ENCODE results near the gene PRKACB.
A peak's percentile ranks its signal among the peaks of the same experiment; 100 is the strongest.

PRKACB gene

GRCh38 chr1:84170171-84170570, 26.1 kb downstream of the PRKACB start:
- Histone ChIP-seq H3K79me2 (ENCODE audit: control insufficient read depth, insufficient read depth, low read length, unreplicated experiment) (no peaks in the 10 kb centered on the region), H3K36me3 (ENCODE audit: insufficient read depth, low read length) (no peaks in the 10 kb centered on the region), H3K27ac (ENCODE audit: low read depth, low read length) (no peak overlapping the region), H3K4me3 (ENCODE audit: low read depth, low read length) (no peak overlapping the region), H3K4me1 (ENCODE audit: control insufficient read depth, insufficient read depth, low read length, unreplicated experiment) (peaks cover 12% of the 10 kb centered on the region), H2AFZ (ENCODE audit: low read length, unreplicated experiment) (no peak overlapping the region), H3K27me3 (ENCODE audit: insufficient read depth, low read length) (no peaks in the 10 kb centered on the region)

DNA sequence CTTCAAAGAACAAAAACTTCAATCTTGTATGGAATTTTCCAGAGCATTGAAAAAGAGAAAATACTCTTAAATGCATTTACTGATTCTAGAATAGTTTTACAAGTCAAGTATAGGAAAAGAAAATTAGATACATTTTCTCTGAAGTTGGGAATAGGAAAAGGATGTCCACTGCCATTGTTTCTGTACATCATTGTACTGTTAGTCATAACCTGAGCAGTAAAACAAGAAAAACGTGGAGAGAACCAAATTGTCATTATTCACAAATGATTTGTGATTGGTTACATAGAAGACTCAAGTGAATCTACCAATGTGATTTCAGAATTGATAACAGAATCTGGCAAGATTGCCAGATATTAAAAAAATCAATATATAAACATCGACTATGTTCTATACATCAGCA, 27.4 kb downstream of the PRKACB start:
- no peak overlapping the region for H2AFZ ChIP-seq (ENCODE audit: low read length, unreplicated experiment)
- H3K79me2 ChIP-seq (ENCODE audit: control insufficient read depth, insufficient read depth, low read length, unreplicated experiment) = no peaks in the 10 kb centered on the region
- H3K36me3 ChIP-seq (ENCODE audit: insufficient read depth, low read length) = no peaks in the 10 kb centered on the region
- H3K27me3 ChIP-seq (ENCODE audit: insufficient read depth, low read length) = no peaks in the 10 kb centered on the region
- no peak overlapping the region for H3K27ac ChIP-seq (ENCODE audit: low read depth, low read length)
- no peak overlapping the region for H3K4me3 ChIP-seq (ENCODE audit: low read depth, low read length)
- H3K4me1 ChIP-seq (ENCODE audit: control insufficient read depth, insufficient read depth, low read length, unreplicated experiment) = peaks cover 21% of the 10 kb centered on the region

- Histone ChIP-seq H2AFZ (ENCODE audit: low read length, unreplicated experiment) (no peak overlapping the region), H3K27me3 (ENCODE audit: insufficient read depth, low read length) (no peaks in the 10 kb centered on the region), H3K4me1 (ENCODE audit: control insufficient read depth, insufficient read depth, low read length, unreplicated experiment) (peaks cover 21% of the 10 kb centered on the region), H3K79me2 (ENCODE audit: control insufficient read depth, insufficient read depth, low read length, unreplicated experiment) (no peaks in the 10 kb centered on the region), H3K36me3 (ENCODE audit: insufficient read depth, low read length) (no peaks in the 10 kb centered on the region), H3K4me3 (ENCODE audit: low read depth, low read length) (no peak overlapping the region; the same call in 1 of the 2 replicates), H3K27ac (ENCODE audit: low read depth, low read length) (peak overlapping the region; percentile 28)
These were observed 30.0 kb downstream of the PRKACB start for GRCh38 chr1:84174051-84174556.

DNA sequence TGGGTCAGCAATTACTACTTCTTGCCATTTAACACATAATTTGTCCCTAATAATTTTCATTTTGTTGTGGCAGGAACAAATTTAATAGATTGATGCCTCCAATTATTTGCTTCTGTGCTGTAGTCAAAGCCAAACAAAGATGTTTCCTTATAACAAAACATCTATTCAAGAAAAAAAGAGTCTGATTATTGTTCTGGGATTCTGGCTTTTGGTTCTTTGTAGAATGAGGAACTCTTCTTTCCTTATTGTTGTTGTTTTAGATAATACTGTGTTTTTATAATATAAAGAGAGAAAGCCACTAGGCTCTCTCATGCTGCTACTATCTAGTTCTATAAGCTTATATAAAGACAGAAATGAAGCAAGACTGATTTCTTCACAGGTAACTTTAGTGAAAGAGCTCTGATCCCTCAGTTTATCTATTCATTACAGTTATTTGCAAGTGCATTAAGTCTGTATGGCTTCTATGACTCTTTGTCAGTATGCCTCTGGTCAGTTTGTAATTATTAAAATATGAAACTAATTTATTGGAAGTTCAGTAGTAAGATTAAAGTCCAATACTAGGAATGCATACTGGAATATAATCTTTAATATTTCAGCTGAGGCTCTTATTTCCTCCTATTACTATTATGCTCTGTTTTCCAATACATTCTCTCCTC, 37.4 kb downstream of the PRKACB start:
- H3K79me2 ChIP-seq (ENCODE audit: control insufficient read depth, insufficient read depth, low read length, unreplicated experiment) = no peaks in the 10 kb centered on the region
- no peak overlapping the region for H3K27ac ChIP-seq (ENCODE audit: low read depth, low read length)

DNA sequence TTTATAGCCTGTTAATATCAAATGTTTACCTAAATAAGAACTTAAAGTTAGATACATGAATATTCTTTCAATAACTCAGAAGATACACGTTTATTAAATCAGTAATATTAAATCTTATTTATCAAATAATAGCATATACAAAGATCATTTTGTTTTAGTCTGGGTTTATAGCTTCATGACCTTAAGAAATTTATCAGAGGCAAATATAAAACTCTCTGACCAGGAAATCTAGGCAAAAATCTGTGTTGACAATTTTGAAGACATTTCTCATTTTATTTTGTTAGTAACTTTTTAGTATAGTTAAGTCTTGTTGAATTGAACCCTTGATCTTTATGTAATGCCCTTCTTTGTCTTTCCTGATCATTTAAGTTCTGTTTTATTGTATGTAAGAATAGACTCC, 46.4 kb downstream of the PRKACB start:
- H3K4me3 ChIP-seq (ENCODE audit: low read depth, low read length) = no peak overlapping the region
- H3K36me3 ChIP-seq (ENCODE audit: insufficient read depth, low read length) = peaks cover 28% of the 10 kb centered on the region

More for the DNA sequence above, 37.4 kb downstream of the PRKACB start:
- Histone ChIP-seq H2AFZ (ENCODE audit: low read length, unreplicated experiment) (no peak overlapping the region), H3K36me3 (ENCODE audit: insufficient read depth, low read length) (no peaks in the 10 kb centered on the region), H3K27me3 (ENCODE audit: insufficient read depth, low read length) (no peaks in the 10 kb centered on the region), H3K4me1 (ENCODE audit: control insufficient read depth, insufficient read depth, low read length, unreplicated experiment) (no peaks in the 10 kb centered on the region), H3K4me3 (ENCODE audit: low read depth, low read length) (no peak overlapping the region)

GRCh38 chr1:84192681-84193080, 48.6 kb downstream of the PRKACB start:
- Histone ChIP-seq H3K4me3 (ENCODE audit: low read depth, low read length) (no peak overlapping the region), H3K27me3 (ENCODE audit: insufficient read depth, low read length) (no peaks in the 10 kb centered on the region), H2AFZ (ENCODE audit: low read length, unreplicated experiment) (no peak overlapping the region), H3K27ac (ENCODE audit: low read depth, low read length) (no peak overlapping the region), H3K4me1 (ENCODE audit: control insufficient read depth, insufficient read depth, low read length, unreplicated experiment) (no peaks in the 10 kb centered on the region), H3K36me3 (ENCODE audit: insufficient read depth, low read length) (peaks cover 28% of the 10 kb centered on the region), H3K79me2 (ENCODE audit: control insufficient read depth, insufficient read depth, low read length, unreplicated experiment) (no peaks in the 10 kb centered on the region)

More for the DNA sequence above, 46.4 kb downstream of the PRKACB start:
- Histone ChIP-seq H3K27ac (ENCODE audit: low read depth, low read length) (no peak overlapping the region), H3K79me2 (ENCODE audit: control insufficient read depth, insufficient read depth, low read length, unreplicated experiment) (no peaks in the 10 kb centered on the region), H3K27me3 (ENCODE audit: insufficient read depth, low read length) (no peaks in the 10 kb centered on the region), H3K4me1 (ENCODE audit: control insufficient read depth, insufficient read depth, low read length, unreplicated experiment) (no peaks in the 10 kb centered on the region), H2AFZ (ENCODE audit: low read length, unreplicated experiment) (no peak overlapping the region)

- no peaks in the 10 kb centered on the region for H3K27me3 ChIP-seq (ENCODE audit: insufficient read depth, low read length)
- no peaks in the 10 kb centered on the region for H3K4me1 ChIP-seq (ENCODE audit: control insufficient read depth, insufficient read depth, low read length, unreplicated experiment)
- no peak overlapping the region for H3K27ac ChIP-seq (ENCODE audit: low read depth, low read length)
- no peak overlapping the region for H3K4me3 ChIP-seq (ENCODE audit: low read depth, low read length)
- no peaks in the 10 kb centered on the region for H3K79me2 ChIP-seq (ENCODE audit: control insufficient read depth, insufficient read depth, low read length, unreplicated experiment)
- no peak overlapping the region for H2AFZ ChIP-seq (ENCODE audit: low read length, unreplicated experiment)
- H3K36me3 ChIP-seq (ENCODE audit: insufficient read depth, low read length) = peaks cover 2% of the 10 kb centered on the region
These were observed 54.8 kb downstream of the PRKACB start for GRCh38 chr1:84198832-84199231.

DNA sequence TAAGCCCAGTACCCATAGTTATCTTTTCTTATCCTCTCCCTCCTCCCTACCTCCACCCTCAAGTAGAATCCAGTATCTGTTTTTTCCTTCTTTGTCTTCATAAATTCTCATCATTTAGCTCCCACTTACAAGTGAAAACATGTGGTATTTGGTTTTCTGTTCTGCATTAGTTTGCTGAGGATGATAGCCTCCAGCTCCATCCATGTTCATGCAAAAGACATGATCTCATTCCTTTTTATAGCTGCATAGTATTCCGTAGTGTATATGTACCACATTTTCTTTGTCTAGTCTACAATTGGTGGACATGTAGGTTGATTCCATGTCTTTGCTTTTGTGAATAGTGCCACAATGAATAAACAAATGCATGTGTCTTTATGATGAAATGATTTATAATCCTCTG, 55.2 kb downstream of the PRKACB start:
- H3K36me3 ChIP-seq (ENCODE audit: insufficient read depth, low read length) = no peaks in the 10 kb centered on the region; the same call in none of the 2 replicates
- no peaks in the 10 kb centered on the region for H3K4me1 ChIP-seq (ENCODE audit: control insufficient read depth, insufficient read depth, low read length, unreplicated experiment)
- H3K27me3 ChIP-seq (ENCODE audit: insufficient read depth, low read length) = no peaks in the 10 kb centered on the region
- no peaks in the 10 kb centered on the region for H3K79me2 ChIP-seq (ENCODE audit: control insufficient read depth, insufficient read depth, low read length, unreplicated experiment)
- H2AFZ ChIP-seq (ENCODE audit: low read length, unreplicated experiment) = no peak overlapping the region
- H3K4me3 ChIP-seq (ENCODE audit: low read depth, low read length) = no peak overlapping the region
- H3K27ac ChIP-seq (ENCODE audit: low read depth, low read length) = no peak overlapping the region

GRCh38 chr1:84202126-84202525, 58.1 kb downstream of the PRKACB start:
- Histone ChIP-seq H3K27me3 (ENCODE audit: insufficient read depth, low read length) (no peaks in the 10 kb centered on the region), H3K36me3 (ENCODE audit: insufficient read depth, low read length) (no peaks in the 10 kb centered on the region; the same call in none of the 2 replicates), H3K27ac (ENCODE audit: low read depth, low read length) (no peak overlapping the region)

DNA sequence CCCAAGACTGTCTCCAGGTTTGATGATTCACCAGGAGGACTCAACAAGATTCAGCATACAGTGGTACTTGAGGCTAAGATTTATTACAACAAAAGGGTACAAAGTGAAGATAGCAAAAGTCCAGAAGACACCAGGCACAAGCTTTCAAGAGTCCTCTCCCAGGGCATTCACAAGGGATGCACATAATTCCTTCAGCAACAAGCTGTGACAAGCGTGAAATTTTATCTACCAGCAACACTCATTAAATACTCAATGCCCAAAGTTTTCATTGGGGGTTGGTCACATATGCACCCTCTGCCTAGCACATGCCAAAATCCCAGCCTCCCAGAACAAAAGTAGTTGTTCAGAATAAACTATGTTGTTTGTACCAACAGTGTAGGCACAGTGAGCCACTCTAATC, 62.3 kb downstream of the PRKACB start:
- no peaks in the 10 kb centered on the region for H3K79me2 ChIP-seq (ENCODE audit: control insufficient read depth, insufficient read depth, low read length, unreplicated experiment)
- H2AFZ ChIP-seq (ENCODE audit: low read length, unreplicated experiment) = no peak overlapping the region
- H3K36me3 ChIP-seq (ENCODE audit: insufficient read depth, low read length) = no peaks in the 10 kb centered on the region; the same call in 1 of the 2 replicates
- peaks cover 3% of the 10 kb centered on the region for H3K4me1 ChIP-seq (ENCODE audit: control insufficient read depth, insufficient read depth, low read length, unreplicated experiment)
- H3K27ac ChIP-seq (ENCODE audit: low read depth, low read length) = no peak overlapping the region
- H3K27me3 ChIP-seq (ENCODE audit: insufficient read depth, low read length) = no peaks in the 10 kb centered on the region
- H3K4me3 ChIP-seq (ENCODE audit: low read depth, low read length) = no peak overlapping the region

More at GRCh38 chr1:84202126-84202525, 58.1 kb downstream of the PRKACB start:
- H3K79me2 ChIP-seq (ENCODE audit: control insufficient read depth, insufficient read depth, low read length, unreplicated experiment) = no peaks in the 10 kb centered on the region
- no peak overlapping the region for H2AFZ ChIP-seq (ENCODE audit: low read length, unreplicated experiment)
- no peaks in the 10 kb centered on the region for H3K4me1 ChIP-seq (ENCODE audit: control insufficient read depth, insufficient read depth, low read length, unreplicated experiment)
- no peak overlapping the region for H3K4me3 ChIP-seq (ENCODE audit: low read depth, low read length)

DNA sequence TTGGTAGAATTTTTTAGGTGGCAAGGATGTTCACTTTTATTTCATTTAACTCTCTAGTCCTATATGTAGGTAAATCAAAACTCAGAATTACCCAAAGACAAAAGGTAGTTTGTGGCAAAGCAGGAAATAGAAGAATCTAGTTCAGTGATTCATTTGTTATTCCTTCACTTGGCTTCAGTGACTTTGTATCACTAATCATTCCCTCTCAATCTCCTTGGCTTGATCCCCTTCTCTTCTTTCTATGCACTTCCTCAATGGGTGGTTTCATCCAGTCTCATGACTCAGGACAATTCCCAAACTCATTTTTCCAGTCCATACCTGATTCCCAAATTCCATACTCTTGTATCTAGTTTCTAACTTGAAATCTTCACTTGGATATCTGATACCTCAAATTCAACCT, 64.9 kb downstream of the PRKACB start:
- Histone ChIP-seq H3K27me3 (ENCODE audit: insufficient read depth, low read length) (no peaks in the 10 kb centered on the region), H3K4me3 (ENCODE audit: low read depth, low read length) (no peak overlapping the region), H2AFZ (ENCODE audit: low read length, unreplicated experiment) (no peak overlapping the region), H3K36me3 (ENCODE audit: insufficient read depth, low read length) (no peaks in the 10 kb centered on the region; the same call in 1 of the 2 replicates), H3K4me1 (ENCODE audit: control insufficient read depth, insufficient read depth, low read length, unreplicated experiment) (peaks cover 3% of the 10 kb centered on the region), H3K79me2 (ENCODE audit: control insufficient read depth, insufficient read depth, low read length, unreplicated experiment) (no peaks in the 10 kb centered on the region), H3K27ac (ENCODE audit: low read depth, low read length) (no peak overlapping the region)
